Measurements from ENCODE around the gene ATP10D. TPM values are rescaled to one million over a fixed set of nuclear protein-coding genes. Genes with fewer than 3 reads are reported as not detected.

Gene ATP10D
- total RNA-seq, result 10 to 100 TPM; 18.3 to 20.3 TPM

DNA sequence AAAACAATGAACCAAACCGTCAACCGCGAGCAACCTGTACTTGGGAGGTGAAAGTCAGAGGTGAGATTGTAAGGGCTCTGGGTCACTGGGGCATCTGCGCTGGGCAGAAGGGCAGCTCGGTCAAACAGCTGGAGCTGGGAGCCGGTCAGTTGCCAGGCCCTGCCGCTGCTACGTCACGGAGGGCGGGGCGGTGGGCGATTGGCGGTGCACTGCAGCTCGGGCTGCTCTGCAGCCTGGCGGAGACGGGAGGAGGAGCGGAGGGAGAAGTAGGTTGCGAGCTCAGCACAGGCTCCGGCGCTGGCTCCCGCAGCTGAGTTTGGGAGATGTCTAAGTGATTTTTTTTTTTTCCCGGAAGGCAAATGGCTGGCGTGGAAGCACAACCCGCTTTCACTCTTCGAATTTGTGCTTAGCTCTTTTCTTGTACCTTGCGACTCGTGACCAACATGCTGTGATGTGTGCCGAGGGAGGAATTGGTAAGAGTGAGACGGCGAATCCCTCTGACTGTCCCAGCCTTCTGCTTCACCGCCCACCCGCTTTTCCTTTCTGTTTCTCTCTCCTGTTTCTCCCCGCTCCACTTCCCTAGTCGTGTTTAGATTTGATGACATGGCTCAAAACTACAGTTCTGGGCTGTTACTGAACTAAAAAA is at the start of gene ATP10D:
Gene ATP10D, plus strand, starts transcription at position 229 of the 646 bp plus-strand sequence. CDS start 27,266 bp downstream, outside the sequence.

DNA sequence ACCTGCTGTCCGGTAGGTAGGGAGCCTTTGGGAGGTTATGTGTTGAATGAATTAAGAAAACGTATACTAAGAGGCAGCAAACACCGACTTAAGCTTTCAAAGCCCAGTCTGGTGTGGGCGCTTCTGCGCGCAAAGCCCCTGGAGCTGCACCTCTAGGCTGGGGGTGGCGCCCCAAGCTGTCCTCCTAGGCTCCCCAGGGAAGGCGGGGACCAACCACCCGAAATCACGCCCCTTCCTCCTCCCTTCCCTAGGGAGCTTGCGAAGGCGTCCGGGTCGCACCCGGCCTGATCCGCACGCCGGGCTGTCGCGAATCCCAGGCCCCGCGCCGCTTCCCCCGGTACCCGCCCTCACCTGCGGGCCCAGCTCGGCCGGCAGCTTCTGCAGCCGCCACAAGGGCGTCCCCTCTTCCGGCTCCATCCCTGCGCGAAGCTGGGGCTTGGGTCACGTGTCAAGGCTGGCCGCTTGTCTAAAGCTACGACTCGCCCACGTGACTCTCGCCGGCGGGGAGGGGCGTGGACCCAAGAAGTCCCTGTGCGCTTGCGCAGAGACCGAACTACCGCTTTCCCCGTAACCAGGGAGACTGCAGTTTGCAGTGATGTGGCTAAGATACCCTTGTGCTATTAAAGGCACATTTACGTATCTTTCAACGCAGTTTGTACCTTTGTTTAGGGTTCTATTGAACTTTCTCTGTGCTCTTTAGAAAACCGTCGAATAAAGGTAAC is 21.7 kb upstream of the ATP10D start, which contains the start of gene COMMD8:
Gene COMMD8, minus strand, starts transcription at position 468 of the 722 bp plus-strand sequence. Its CDS starts 51 bp downstream, at position 417.

Other genes starting within 250 kb of the ATP10D start
- 10 to 100 TPM; 24.1 to 24.6 TPM for gene COMMD8, start 21.6 kb upstream of the ATP10D start, total RNA-seq